Measurements from ENCODE around the gene SUMO4. TPM values are rescaled to one million over a fixed set of nuclear protein-coding genes. Genes with fewer than 3 reads are reported as not detected.

Gene SUMO4
- 1 to 10 TPM in 1 of 4 donors, under 1 TPM in 3; 0.46 to 1.0 (median 0.54) TPM for polyA plus RNA-seq (ENCODE audit: insufficient read length in 4 of 4)

DNA sequence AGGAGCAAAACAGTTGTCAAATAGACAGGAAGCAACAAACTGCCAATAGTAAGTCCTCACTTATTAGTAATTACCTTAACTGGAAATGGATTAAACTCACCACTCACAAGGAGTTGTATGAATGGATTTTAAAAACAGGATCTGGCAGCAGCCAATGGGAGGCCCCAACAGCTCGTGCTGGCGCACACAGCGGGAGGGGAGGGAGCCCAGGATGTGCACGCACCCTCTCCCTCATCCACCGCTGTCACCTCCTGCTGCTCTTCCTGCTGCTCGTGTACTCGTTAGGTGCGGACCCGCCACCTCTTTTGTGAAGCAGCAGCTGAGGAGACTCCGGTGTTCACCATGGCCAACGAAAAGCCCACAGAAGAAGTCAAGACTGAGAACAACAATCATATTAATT, at the start of gene SUMO4:
Gene SUMO4, plus strand, starts transcription at position 213 of the 400 bp plus-strand sequence. Its CDS starts 130 bp downstream, at position 343.
- no peak for DNase-seq (ENCODE audit: low read depth in 4 of 4, low spot score in 3 of 4)

DNA sequence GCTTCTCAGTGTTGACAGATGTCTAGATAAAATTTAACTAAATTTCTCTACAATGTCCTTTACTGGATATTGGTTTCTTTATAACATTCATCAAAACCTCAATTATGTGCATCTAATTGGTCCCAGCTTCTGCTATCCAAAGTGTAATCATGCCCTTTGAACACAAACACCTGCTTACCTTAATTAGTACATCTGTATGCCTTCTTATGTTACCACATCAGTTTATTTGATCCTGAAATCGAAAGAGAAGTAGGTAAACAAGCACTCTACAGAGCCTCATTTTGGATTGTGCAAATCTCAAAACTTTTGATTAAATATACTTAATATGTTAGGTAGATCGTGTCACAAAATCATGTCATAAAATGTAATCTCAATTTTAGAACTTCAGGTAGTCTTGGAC, 46.1 kb upstream of the SUMO4 start:
- DNase-seq (ENCODE audit: low read depth in 4 of 4, low spot score in 3 of 4): no peak

DNA sequence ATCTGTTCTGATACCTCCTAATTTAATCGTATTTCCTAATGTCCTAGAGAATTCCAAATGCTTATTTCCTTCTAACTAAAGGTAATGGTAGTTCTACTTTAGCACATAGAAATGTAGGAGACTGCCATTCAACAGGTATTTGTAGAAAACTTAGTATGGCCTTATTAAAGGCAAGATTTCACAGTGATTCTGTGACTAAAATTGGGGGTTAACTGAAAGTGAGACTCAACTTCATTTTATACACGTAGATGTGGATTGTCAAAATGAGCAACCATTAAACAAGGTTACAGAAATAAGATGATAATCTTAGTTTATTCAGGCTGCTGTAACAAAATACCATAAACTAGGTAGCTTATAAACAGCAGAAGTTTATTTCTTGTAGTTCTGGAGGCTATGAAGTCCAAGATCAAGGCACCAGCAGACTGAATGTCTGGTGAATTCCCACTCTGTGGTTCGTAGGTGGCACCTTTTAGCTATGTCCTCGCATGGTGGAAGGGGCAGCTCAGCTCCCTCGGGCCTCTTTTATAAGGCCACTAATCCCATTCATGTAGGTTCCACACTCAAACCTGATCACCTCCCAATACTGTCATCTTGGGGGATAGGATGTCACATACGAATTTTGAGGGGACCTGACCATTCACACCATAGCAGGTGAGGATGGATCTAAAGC, 43.8 kb upstream of the SUMO4 start:
- DNase-seq (ENCODE audit: low read depth in 4 of 4, low spot score in 3 of 4): no peak

DNA sequence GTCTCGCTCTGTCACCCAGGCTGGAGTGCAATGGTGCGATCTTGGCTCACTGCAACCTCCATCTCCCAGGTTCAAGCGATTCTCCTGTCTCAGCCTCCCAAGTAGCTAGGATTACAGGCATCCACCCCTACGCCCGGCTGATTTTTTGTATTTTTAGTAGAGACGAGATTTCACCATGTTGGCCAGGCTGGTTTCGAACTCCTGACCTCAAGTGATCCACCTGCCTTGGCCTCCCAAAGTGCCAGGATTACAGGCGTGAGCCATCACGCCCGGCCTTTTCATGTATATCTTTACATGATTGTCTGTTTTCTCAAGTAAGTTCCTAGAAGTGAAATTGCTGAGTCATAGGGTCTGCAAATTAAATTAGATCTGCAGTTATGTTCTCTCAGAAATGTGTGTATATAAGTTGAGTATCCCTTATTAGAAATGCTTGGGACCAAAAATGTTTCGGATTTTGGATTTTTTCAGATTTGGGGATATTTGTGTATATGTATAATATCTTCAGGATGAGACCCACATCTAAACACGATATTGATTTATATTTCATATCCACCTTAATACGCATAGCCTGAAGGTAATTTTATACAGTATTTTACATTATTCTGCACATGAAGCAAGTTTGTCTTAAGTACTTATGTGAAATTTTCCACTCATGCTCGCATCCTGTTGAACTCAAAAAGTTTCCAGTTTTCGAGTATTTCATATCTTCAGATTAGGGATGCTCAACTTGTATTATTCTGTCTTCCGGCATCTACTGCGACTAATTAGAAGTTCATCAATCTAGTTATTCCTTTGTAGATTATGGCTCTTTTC, 42.1 kb upstream of the SUMO4 start:
- DNase-seq (ENCODE audit: low read depth in 4 of 4, low spot score in 3 of 4): no peak

DNA sequence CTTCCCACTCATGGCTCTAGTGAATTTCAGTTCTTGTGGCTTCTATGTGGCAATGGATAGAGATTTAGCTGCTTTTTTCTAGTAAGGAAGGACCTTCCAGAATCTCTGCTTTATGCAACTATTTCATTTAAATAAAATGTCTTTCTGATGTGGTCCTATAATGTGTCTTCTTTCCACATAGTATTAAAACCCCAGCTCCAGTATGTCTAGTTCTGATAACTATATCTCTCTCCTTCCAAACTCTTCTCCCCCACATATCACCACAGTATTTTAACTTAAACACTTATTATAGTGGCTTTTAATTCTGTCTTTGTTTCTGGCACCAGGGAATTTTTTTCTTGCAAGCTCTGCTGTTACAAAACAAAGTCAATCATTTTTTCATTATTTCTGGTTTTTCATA, 40.6 kb upstream of the SUMO4 start:
- no peak for DNase-seq (ENCODE audit: low read depth in 4 of 4, low spot score in 3 of 4)

DNA sequence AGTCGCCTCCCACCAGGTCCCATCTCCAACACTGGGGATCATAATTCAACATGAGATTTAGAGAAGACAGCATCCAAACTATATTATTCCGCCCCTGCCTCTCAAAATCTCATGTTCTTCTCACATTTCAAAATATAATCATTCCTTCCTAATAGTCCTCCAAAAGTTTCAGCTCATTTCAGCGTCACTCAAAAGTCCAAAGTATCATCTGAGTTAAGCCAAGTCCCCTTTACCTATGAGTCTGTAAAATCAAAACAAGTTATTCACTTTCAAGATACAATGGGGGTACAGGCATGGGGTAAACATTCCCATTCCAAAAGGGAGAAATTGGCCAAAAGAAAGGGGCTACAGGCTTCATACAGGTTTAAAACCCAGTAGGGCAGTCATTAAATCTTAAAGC, 39.5 kb upstream of the SUMO4 start:
- no peak for DNase-seq (ENCODE audit: low read depth in 4 of 4, low spot score in 3 of 4)

DNA sequence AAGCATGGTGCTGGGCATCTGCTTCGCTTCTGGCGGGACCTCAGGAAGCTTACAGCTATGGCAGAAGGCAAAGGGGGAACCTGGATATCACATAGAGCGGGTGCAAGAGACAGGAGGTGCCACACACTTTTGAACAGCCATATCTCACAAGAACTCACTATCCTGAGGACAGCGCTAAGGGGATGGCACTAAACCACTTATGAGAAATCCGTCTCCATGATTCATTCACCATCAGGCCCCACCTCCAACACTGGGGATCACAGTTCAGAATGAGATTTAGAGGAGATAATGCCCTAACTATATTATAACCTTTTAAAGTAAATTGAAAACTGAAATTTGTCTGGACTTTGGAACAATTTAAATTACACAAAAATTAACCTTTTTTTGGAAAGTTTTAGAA, 37.8 kb upstream of the SUMO4 start:
- no peak for DNase-seq (ENCODE audit: low read depth in 4 of 4, low spot score in 3 of 4)

DNA sequence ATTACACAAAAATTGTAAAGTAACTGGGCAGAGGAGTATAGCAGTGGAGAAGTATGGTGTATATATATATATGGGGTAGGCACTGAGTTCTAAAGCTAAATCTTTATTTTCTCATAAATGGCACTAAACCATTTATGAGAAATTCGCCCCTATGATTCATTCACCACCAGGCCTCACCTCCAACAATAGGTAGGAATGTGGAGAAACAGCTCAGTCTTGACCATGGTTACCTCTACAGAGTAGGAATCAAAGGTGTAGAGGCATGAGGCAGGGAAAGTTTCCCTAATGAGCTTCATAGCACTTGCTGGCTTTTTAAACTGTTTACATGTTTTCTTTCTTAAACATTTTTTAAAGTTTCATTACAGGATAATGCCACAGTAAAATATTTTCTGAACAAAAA, 36.9 kb upstream of the SUMO4 start:
- no peak for DNase-seq (ENCODE audit: low read depth in 4 of 4, low spot score in 3 of 4)

DNA sequence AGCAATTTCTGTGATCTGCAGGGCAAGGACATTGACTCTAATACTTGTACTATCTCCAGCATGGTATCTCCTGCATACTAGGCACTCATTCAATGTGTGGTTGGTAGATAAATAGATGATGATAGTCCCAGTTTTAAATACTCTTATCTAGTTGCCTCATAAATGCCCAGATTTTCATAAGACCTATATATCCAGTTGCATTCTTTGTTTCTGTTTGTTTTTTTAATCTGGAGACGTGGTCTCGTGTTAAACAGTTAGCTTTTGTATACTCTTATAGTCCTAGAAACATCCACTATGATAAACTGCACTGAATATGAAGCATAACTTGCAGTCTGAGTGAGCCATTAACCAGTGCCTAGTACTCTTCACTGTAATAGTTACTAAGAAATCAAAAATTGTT, 35.5 kb upstream of the SUMO4 start:
- DNase-seq (ENCODE audit: low read depth in 4 of 4, low spot score in 3 of 4): no peak

DNA sequence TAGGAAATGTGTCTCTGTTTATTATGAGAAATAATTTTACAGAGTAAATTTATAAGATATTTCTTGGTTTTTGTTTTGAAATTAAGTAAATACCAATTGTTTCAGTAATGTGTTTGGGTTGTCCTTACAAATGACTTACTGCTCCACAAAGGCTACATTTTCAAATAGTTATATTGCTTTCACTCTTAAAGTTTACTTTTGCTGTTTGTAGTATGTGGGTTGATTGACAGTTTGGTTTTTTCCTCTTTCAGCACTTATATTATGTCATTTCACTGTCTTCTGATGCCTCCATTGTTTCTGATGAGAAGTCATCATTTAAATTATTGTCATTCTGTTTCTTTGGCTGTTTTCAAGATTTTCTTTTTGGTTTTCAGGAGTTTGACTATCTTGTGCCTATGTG, 34.9 kb upstream of the SUMO4 start:
- no peak for DNase-seq (ENCODE audit: low read depth in 4 of 4, low spot score in 3 of 4)

DNA sequence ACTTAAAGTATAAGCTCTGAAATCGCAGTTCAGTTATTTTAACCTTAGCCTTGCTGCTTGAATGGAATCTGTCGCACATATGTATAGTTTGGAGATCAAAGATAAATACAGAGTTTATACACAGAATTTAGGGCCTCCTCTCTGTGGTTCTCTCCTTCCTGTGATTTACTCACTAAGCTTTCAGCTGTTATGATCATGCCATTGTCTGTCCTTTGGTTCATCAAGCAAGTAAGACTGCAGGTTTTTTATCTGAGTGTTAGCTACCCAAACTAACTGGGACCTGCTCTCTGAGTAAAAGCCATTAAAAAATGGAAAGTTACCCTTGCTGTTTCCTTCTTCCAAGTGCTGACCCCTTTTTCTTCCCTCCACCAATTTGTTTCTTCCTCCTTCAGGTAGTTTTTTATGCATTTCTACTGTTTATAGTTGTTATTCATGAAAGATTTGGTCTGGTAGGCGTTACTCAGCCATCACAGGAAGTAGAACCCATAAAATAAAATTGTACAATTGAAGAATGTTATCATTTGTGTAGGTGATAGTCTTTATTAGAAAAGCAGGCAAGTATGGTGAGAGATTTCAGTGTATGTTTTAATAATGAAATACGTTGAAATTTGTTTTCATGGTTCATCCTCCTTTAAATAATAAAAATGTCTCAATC, 33.7 kb upstream of the SUMO4 start:
- no peak for DNase-seq (ENCODE audit: low read depth in 4 of 4, low spot score in 3 of 4)

DNA sequence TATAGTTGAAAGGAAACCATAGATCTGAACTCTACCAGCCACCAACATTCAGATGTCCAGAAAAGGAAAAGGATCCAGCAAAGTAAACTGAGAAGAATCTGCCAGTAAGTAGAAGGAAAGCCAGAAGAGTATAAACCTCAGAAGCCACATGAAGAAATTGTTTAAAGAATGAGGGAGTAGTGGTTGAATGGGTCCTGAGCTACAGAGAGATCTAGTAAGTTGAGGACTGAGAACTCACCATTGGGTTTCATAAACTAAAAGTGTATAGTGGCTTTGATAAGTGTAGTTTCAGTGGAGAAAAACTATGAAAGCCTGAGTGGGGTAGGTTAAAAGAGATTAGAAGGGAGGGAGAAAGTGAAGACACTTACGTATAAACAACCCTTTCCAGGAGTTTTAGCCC, 32.0 kb upstream of the SUMO4 start:
- DNase-seq (ENCODE audit: low read depth in 4 of 4, low spot score in 3 of 4): no peak

DNA sequence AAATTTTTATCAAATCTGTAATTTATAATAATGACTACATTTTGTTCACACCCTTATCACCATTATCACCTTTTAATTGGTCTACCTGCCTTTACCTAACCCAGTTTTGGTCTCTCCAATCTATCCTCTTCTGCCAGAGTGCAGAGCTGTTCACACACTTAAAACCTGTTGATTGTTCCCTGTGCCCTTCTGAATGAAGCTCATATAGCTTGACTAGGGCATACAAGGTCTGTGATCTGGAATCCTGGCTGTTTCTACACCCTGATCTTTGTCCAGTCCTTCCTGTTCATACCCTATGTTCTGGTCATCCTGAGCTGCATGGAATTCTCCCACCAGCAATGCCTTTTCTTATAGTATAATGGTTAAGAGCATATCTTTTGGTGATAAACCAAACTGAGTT, 28.9 kb upstream of the SUMO4 start:
- no peak for DNase-seq (ENCODE audit: low read depth in 4 of 4, low spot score in 3 of 4)

DNA sequence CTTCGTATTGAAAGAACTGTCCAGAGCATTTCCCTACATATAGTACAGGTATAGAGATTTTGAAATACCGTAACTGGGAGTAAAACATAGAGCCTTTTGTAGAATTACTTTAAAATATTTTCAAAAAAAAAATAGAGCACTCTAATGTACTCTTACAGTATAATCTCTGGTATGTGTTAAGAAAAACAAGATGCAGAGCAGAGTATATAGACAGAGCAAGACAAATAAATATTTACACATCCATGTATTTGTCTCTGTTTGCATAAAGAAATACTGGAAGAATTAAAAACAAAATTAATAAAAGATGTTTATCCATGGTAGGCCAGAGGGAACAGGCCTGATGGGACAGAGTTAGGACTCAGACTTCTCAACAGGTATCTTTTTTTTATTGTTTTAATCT, 28.0 kb upstream of the SUMO4 start:
- no peak for DNase-seq (ENCODE audit: low read depth in 4 of 4, low spot score in 3 of 4)

DNA sequence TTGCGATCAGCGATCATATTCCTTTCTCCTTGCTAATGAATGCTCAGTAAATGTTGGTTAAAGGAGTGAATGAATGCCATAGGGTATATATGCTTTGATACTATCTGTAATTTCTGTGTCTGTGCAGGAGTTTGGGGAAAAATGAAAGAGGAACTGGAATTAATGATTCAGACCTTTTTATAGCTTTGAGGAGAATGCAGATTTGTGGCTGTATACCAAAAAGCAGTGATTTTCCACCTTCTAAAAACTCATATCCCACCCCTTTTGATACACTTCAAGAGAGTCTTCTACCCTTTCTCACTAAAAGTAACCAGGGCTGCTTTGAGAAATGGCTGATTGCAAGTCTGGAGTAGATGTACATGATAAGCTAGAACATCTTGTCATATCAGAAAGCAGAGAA, 26.6 kb upstream of the SUMO4 start:
- DNase-seq (ENCODE audit: low read depth in 4 of 4, low spot score in 3 of 4): no peak

DNA sequence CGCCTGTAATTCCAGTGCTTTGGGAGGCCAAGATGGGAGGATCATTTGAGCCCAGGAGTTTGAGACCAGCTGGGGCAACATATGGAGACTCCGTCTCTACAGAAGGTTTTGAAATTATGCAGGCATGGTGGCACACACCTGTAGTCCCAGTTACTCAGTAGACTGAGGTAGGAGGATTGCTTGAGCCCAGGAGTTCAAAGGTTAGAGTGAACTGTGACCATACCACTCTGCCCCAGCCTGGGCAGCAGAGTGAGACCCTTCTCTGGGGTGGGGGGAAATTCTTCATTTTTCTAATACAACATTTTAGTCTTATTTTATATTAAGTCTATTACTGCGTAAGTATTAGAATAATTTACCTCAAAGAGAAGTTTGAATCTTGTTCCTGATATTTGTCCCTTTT, 20.1 kb upstream of the SUMO4 start:
- no peak for DNase-seq (ENCODE audit: low read depth in 4 of 4, low spot score in 3 of 4)

DNA sequence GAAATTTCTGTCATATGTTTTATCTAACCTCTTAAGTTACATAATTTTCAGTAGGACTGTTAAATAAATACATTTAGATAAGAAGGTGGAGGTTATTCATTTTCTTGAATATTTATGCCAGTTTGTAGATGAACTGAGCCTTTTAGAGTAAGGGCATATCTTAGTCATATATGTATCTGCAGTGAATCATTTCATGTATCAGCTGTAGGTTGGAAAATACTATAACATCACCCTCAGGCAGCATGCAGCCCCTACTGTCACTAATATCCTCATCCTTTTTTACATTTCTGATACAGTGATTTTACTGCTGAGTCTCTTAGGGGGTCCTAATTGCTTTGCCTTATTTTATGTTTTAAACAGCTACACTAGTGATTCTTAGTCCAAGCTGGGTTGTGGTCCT, 19.5 kb upstream of the SUMO4 start:
- DNase-seq (ENCODE audit: low read depth in 4 of 4, low spot score in 3 of 4): no peak

DNA sequence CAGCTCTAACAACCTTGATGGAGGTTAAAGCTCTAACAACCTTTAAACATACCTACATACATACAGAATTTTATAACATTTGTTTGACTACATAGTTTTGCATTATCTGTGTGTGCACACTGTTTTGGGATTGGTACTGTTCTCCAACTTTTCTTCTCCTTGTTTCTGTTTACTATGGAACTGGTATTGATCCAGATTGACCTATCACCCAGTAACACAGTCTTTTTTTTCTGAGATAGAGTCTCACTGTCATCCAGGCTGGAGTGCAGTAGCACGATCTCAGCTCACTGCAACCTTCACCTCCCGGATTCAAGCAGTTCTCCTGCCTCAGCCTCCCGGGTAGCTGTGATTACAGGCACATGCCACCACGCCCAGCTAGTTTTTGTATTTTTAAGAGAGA, 16.7 kb upstream of the SUMO4 start:
- DNase-seq (ENCODE audit: low read depth in 4 of 4, low spot score in 3 of 4): no peak

DNA sequence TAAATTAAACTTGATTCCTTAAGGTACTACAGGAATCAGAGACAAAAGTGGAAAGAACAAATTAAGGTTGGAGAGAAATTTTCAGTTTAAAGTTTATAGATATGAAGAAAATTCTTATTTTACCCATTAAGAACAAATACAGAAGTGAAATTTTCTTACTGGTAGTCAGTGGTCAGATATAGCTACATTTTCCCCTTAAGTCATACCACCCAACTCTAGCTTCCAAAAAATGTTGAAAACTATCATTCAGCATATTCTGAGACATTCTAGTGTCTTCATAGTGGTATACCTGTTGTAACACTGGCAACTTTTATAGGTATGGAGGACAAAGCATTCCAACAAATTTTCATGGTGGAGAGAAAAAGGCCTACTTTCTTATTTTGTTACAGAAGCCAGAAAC, 15.6 kb upstream of the SUMO4 start:
- DNase-seq (ENCODE audit: low read depth in 4 of 4, low spot score in 3 of 4): no peak

DNA sequence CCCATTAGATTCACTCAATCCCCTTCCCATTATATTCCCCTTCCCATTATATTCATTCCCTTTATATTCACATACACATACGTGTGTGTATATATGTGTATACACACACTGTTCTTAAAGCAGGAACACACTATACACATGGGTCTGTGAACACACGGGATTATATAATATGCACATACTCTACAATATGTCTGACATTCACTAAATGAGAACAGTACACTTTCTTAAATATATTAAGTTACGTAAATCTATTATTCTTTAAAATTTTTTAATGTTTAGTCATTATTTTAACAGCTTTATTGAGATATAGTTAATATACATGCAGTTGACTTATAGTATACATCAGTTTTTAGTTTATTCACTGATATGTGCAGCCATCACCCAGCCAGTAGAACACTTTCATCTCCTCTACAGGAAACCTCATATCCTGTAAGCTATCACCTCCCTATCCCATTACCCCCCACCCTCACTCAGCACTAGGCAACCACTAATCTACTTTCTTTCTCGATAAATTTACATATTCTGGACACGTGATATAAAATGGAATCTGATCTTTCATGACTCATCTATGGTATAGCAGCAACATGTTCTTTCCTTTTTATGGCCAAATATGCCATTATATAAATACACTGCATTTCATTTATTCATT, 13.9 kb upstream of the SUMO4 start:
- DNase-seq (ENCODE audit: low read depth in 4 of 4, low spot score in 3 of 4): no peak

DNA sequence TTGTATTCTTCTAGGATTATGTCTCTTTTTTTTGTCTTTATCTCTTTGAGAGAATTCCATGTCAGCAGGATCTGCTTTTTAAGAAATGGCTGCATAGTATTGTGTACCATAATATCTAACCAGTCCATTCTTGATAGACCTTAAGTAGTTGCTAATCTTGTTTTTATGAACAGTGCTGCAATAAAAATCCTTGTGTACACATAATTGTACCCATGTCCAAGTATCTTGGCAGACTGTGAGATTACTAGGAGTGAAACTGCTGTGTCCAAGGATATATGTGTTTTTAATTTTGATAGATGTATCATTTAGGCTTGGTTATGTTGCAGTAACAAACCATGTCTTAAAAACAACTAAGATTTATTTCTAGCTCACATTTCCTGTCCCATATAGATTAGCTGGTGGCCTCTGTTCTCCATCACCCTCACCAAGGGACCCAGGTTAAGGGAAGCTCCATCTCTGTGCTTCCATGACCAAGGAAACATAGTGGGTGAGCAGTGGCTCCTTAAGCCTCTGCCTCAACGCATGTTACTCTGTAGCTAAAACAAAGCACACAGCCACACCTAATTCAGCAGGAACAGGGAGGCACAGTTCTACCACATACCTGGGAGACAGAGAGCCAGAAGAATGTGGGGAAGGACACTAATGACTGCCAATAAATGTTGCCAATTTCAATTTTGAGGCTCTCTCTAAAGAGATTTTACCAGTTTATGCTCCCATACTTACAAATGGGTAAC, 12.1 kb upstream of the SUMO4 start:
- no peak for DNase-seq (ENCODE audit: low read depth in 4 of 4, low spot score in 3 of 4)

Measured in right renal pelvis (tissue), 4 donors.